K562 (cell line): ENCODE measurements around the gene XRCC5. TPM values are rescaled to one million over a fixed set of nuclear protein-coding genes. Genes with fewer than 3 reads are reported as not detected.

Source experiments
- ATAC-seq: fragments of 200-7000 bp; cut with Tn5 transposase; 3 replicates; pipeline ENCODE4 v1.9.1; 2020; ENCODE audit warnings: moderate library complexity
- BruUV-seq: library from RNA; stranded (reverse); fragments of 400-500 nt; replicated peaks from 2 replicates; lab custom pipeline; 2021; lab: Mats Ljungman, UMichigan
- CTCF ChIA-PET: fragments of 300-600 bp; formaldehyde crosslinking; extraction: SDS; loops from one replicate; lab custom pipeline; 2021; ENCODE audit warnings: low intra/inter-chr PET ratio; lab: Yijun Ruan, JAX
- POLR2A ChIA-PET: fragments of 300-600, 350-650 bp; sonication (Branson Sonifier 250); formaldehyde crosslinking; extraction: SDS; loops from one replicate; lab custom pipeline; 2021; ENCODE audit warnings: antibody characterized with exemption, inconsistent platforms; lab: Yijun Ruan, JAX
- DNase-seq, 4 experiments: peaks; one replicate each; pipeline versions ENCODE4 v3.0.0 to v3.0.0-alpha.2; 2011 to 2018; ENCODE audit warnings: low spot score in 3 of 4, mixed read lengths in 3 of 4; ENCODE audit errors: extremely low read depth in 1 of 4
- FAIRE-seq: peaks from 2 replicates; lab custom pipeline; 2011; peaks lifted over from hg19 to GRCh38; lab: Jason Lieb, UNC
- H2AFZ ChIP-seq: 2 replicates; pipeline ENCODE4 v1.6.0; 2011; ENCODE audit warnings: low read depth, low read length, control low read depth, inconsistent platforms
- H3K27ac ChIP-seq: fragments of 200-600 bp; 3 replicates; pipeline ENCODE4 v1.8.0; 2011; ENCODE audit warnings: low read depth, mild to moderate bottlenecking, control low read depth, inconsistent platforms, low read length, moderate library complexity, mixed read lengths; ENCODE audit errors: extremely low read depth
- H3K27me3 ChIP-seq, 2 experiments: fragments of 300-600 bp in 1 of 2; 2 replicates in 1 of 2; 3 replicates in 1 of 2; pipeline versions ENCODE4 v1.6.0 to v1.8.0; 2011; ENCODE audit warnings: inconsistent platforms in 2 of 2, low read length in 2 of 2, mild to moderate bottlenecking in 1 of 2, mixed read lengths in 1 of 2, moderate library complexity in 1 of 2; ENCODE audit not compliant: control insufficient read depth in 2 of 2, insufficient read depth in 2 of 2
- H3K36me3 ChIP-seq: fragments of 300-600 bp; 3 replicates; pipeline ENCODE4 v1.8.0; 2011; ENCODE audit warnings: mild to moderate bottlenecking, low read length, inconsistent platforms; ENCODE audit not compliant: control insufficient read depth, insufficient read depth
- H3K4me1 ChIP-seq, 2 experiments: fragments of 200-600 bp in 1 of 2; replicated peaks in 1 of 2; 2 replicates in 1 of 2; 3 replicates in 1 of 2; pipeline versions ENCODE4 v1.5.1 to v1.8.0; 2011; ENCODE audit warnings: inconsistent platforms in 2 of 2, low read length in 2 of 2, mild to moderate bottlenecking in 1 of 2, mixed read lengths in 1 of 2, moderate library complexity in 1 of 2; ENCODE audit not compliant: control insufficient read depth in 2 of 2, insufficient read depth in 2 of 2
- H3K4me2 ChIP-seq: 2 replicates; pipeline ENCODE4 v1.6.1; 2011; ENCODE audit warnings: low read length, control low read depth, inconsistent platforms, mixed read lengths; ENCODE audit not compliant: insufficient read depth
- H3K4me3 ChIP-seq: fragments of 200-600 bp; sonication (generic), shearing (Covaris generic); 2 replicates; pipeline ENCODE4 v1.5.1; 2016; ENCODE audit warnings: control low read depth, inconsistent platforms
- H3K79me2 ChIP-seq: fragments of 200-600 bp; 3 replicates; pipeline ENCODE4 v1.8.0; 2011; ENCODE audit warnings: low read length, inconsistent platforms; ENCODE audit not compliant: control insufficient read depth, insufficient read depth
- H3K9ac ChIP-seq, 2 experiments: 2 replicates each; pipeline versions ENCODE4 v1.6.0 to v1.6.1; 2011; ENCODE audit warnings: low read depth in 2 of 2, low read length in 2 of 2, control low read depth in 1 of 2, inconsistent platforms in 1 of 2, mild to moderate bottlenecking in 1 of 2, mixed read lengths in 1 of 2; ENCODE audit not compliant: insufficient read depth in 1 of 2
- H3K9me1 ChIP-seq: one replicate; pipeline ENCODE4 v1.6.0; 2011; ENCODE audit warnings: inconsistent platforms, mild to moderate bottlenecking, low read length, moderate library complexity; ENCODE audit not compliant: control insufficient read depth, insufficient read depth
- H3K9me3 ChIP-seq: replicated peaks from 2 replicates; pipeline ENCODE4 v1.5.1; 2011; ENCODE audit warnings: low read depth, low read length, inconsistent platforms; ENCODE audit not compliant: control insufficient read depth, insufficient read depth
- H4K20me1 ChIP-seq: replicated peaks from 2 replicates; pipeline ENCODE4 v1.6.1; 2011; ENCODE audit warnings: low read length, inconsistent platforms, mixed read lengths; ENCODE audit not compliant: control insufficient read depth, insufficient read depth
- CBFA2T3 ChIP-seq: fragments of 450-650 bp; IDR thresholded peaks from 2 replicates; pipeline ENCODE4 v1.6.1; 2017
- MYNN ChIP-seq, 2 experiments: sonication (generic); formaldehyde crosslinking in 1 of 2; IDR thresholded peaks; 2 replicates each; pipeline versions ENCODE4 v1.5.0 to v1.6.1; 2016 to 2020; ENCODE audit warnings: antibody characterized with exemption in 1 of 2, missing genetic modification reagents in 1 of 2
- POLR2G ChIP-seq: fragments of 200-400 bp; formaldehyde crosslinking; IDR thresholded peaks from 2 replicates; pipeline ENCODE4 v1.6.1; 2017; ENCODE audit warnings: low read depth, mild to moderate bottlenecking, antibody characterized with exemption, low read length, moderate library complexity
- TCF3 ChIP-seq: sonication (generic); formaldehyde crosslinking; IDR thresholded peaks from 2 replicates; pipeline ENCODE4 v1.4.0; 2020; ENCODE audit warnings: mild to moderate bottlenecking, missing genetic modification reagents
- TEAD4 ChIP-seq, 2 experiments: sonication (generic) in 1 of 2; formaldehyde crosslinking in 1 of 2; IDR thresholded peaks; 2 replicates each; pipeline versions ENCODE4 v1.6.1 to v1.8.0; 2012 to 2022; ENCODE audit warnings: borderline replicate concordance in 1 of 2, inconsistent platforms in 1 of 2, low read length in 1 of 2, mild to moderate bottlenecking in 1 of 2, missing genetic modification reagents in 1 of 2
- ZFPM2 ChIP-seq: fragments of 250-450 bp; sonication (Bioruptor Pico); IDR thresholded peaks from 2 replicates; pipeline ENCODE4 v1.5.1; 2022; ENCODE audit warnings: mild to moderate bottlenecking
- WGBS: fragments of 100-300 bp; shearing (Covaris generic); methylation state at CpG from one replicate; pipeline ENCODE4 v1.1.6; 2016; ENCODE audit warnings: low coverage, mixed read lengths; ENCODE audit not compliant: insufficient coverage; ENCODE audit errors: missing lambda C conversion rate; 5-methylcytosine and 5-hydroxymethylcytosine counted together
- in situ Hi-C: fragments of 300-500 bp; cut with MboI; formaldehyde crosslinking; loops from 4 replicates; pipeline ENCODE4 v1.15.0; 2018; ENCODE audit warnings: inconsistent platforms, mixed read lengths
- intact Hi-C: fragments of 100-400 bp; cut with micrococcal nuclease; formaldehyde crosslinking; loops from 2 replicates; pipeline ENCODE4 v1.14.2; 2022
- polyA plus RNA-seq, 8 experiments: library from polyadenylated mRNA; depleted of rRNA in 4 of 8; stranded (reverse) in 5 of 8; unstranded in 3 of 8; fragments of >200 nt; fragmentation: Nextera tagmentation in 2 of 8; fragmentation: Illumina TruSeq in 1 of 8; extraction: Ambion mirVana in 2 of 8; extraction: Trizol in 1 of 8; gene quantifications; 2 replicates each; pipeline versions ENCODE4 v1.2.1 to v1.2.3, GENCODE V29; 2011 to 2014; ENCODE audit warnings: inconsistent platforms in 1 of 8, missing spikeins in 1 of 8
- total RNA-seq, 7 experiments: library from RNA; depleted of rRNA in 6 of 7; stranded (reverse); fragments of >200 nt in 6 of 7; fragmentation: Illumina TruSeq in 2 of 7; extraction: Trizol in 2 of 7; gene quantifications; 2 replicates each; pipeline versions ENCODE4 v1.2.1 to v1.2.3, GENCODE V29; 2011 to 2021; ENCODE audit warnings: low replicate concordance in 1 of 7
- TF ChIP-seq, protein P1 (sequence below): sonication (generic); formaldehyde crosslinking; IDR thresholded peaks from 2 replicates; pipeline ENCODE4 v1.8.1; 2023; ENCODE audit warnings: missing genetic modification reagents, mild to moderate bottlenecking, borderline replicate concordance

XRCC5 gene
- total and polyA plus RNA-seq, 9 of the 15 experiments (the other 6 are each of a cell fraction or from before 2014, with no cell fraction given): 168 to 551 (median 297) TPM

DNA sequence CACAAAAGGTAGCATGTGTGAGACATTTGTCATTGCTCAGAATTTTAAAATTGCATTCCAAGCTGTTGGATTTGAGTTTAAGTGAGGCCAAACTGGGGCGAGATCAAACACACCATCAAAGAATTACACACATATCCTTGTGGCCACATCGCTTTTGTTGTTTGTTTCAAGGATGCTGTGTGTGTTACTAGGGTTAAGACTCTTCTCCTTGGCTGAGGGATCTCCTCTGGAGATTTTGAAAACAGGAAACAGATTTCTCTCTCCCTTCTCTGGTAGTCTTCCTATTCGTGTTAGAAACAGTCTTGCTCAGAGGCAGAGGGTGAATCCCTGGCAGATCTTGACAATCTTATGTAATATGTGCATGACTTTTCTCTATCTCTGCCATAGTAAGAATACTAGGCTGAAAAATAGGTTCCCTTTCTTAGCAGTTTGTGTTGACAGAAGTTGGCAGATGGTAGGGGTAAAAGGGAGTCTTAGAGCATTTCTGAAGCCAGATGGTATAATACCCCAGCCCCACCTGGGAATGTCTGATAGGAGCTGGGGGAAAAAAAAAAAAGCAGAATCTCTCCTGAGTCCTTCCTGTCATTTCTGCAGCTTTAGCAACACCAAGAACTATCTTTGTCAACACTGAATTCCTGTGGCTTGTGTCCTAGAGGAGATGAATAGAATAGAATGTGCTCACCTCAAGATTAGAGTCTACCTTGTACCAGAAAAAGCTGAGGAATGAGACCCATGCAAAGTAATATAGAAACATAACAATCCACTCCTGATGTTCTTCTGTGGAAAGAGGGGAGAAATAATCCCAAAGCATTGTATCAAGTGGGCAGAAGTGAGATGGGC is 101.8 kb downstream of the XRCC5 start:
- Histone ChIP-seq H3K9me3 (no peaks in the 10 kb centered on the region), H4K20me1 (no peaks in the 10 kb centered on the region), H2AFZ (no peak overlapping the region), H3K9me1 (no peaks in the 10 kb centered on the region), H3K4me3 (no peak overlapping the region), H3K27me3 (no peaks in the 10 kb centered on the region), H3K27ac (no peak overlapping the region), H3K79me2 (no peaks in the 10 kb centered on the region), H3K4me2 (no peak overlapping the region), H3K9ac (no peak overlapping the region), H3K36me3 (peaks cover 24% of the 10 kb centered on the region), H3K4me1 (peaks cover 0 to 2% of the 10 kb centered on the region in 2 experiments; a peak in 3 of 5 replicates)
- DNase-seq (no peak), FAIRE-seq (no peak), ATAC-seq (no peak; the same call in 1 of the 3 replicates)
- intact Hi-C loops: no loop called here
- CTCF ChIA-PET: no interaction called here
- WGBS: 64% methylated on average over 3 of the region's 3 CpGs
- POLR2A ChIA-PET: interaction anchor here (2.1 kb wide), 1 partner anchor 11 kb away, joined by 10 read pairs; no protein-coding TSS in a partner anchor
- no TSS peak for BruUV-seq
- in situ Hi-C loops: loop anchor here (25.0 kb wide), 1 partner anchor 451 kb away; no protein-coding TSS in a partner anchor
- TF ChIP-seq CBFA2T3 (peak; percentile 64), MYNN (IDR thresholded peaks at IDR 0.05) (no peak), MYNN (CRISPR knock-in tag; IDR thresholded peaks at IDR 0.05) (no peak), TCF3 (CRISPR knock-in tag) (peak; percentile 32; the same call in 1 of the 2 replicates), ZFPM2 (no peak), TEAD4 (IDR thresholded peaks at IDR 0.05; ENCODE audit: low read length) (peak; percentile 33; the same call in 1 of the 2 replicates), TEAD4 (CRISPR knock-in tag; IDR thresholded peaks at IDR 0.05; ENCODE audit: borderline replicate concordance) (no peak), POLR2G (no peak)
- TF ChIP-seq, protein P1, sequence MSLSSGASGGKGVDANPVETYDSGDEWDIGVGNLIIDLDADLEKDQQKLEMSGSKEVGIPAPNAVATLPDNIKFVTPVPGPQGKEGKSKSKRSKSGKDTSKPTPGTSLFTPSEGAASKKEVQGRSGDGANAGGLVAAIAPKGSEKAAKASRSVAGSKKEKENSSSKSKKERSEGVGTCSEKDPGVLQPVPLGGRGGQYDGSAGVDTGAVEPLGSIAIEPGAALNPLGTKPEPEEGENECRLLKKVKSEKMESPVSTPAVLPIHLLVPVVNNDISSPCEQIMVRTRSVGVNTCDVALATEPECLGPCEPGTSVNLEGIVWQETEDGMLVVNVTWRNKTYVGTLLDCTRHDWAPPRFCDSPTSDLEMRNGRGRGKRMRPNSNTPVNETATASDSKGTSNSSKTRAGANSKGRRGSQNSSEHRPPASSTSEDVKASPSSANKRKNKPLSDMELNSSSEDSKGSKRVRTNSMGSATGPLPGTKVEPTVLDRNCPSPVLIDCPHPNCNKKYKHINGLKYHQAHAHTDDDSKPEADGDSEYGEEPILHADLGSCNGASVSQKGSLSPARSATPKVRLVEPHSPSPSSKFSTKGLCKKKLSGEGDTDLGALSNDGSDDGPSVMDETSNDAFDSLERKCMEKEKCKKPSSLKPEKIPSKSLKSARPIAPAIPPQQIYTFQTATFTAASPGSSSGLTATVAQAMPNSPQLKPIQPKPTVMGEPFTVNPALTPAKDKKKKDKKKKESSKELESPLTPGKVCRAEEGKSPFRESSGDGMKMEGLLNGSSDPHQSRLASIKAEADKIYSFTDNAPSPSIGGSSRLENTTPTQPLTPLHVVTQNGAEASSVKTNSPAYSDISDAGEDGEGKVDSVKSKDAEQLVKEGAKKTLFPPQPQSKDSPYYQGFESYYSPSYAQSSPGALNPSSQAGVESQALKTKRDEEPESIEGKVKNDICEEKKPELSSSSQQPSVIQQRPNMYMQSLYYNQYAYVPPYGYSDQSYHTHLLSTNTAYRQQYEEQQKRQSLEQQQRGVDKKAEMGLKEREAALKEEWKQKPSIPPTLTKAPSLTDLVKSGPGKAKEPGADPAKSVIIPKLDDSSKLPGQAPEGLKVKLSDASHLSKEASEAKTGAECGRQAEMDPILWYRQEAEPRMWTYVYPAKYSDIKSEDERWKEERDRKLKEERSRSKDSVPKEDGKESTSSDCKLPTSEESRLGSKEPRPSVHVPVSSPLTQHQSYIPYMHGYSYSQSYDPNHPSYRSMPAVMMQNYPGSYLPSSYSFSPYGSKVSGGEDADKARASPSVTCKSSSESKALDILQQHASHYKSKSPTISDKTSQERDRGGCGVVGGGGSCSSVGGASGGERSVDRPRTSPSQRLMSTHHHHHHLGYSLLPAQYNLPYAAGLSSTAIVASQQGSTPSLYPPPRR (CRISPR knock-in tag): no peak
